ENCODE measurements around the gene SIGLEC11. TPM values are rescaled to one million over a fixed set of nuclear protein-coding genes. Genes with fewer than 3 reads are reported as not detected.

Gene SIGLEC11
- total RNA-seq, 2 donors from 2014 or later = 0.19 to 2.2 TPM

- no peaks in the 10 kb centered on the region for H3K27me3 ChIP-seq
- H3K27ac ChIP-seq = no peak overlapping the region
- H3K4me3 ChIP-seq = no peak overlapping the region
- H3K36me3 ChIP-seq = peaks cover 20% of the 10 kb centered on the region
- H3K9me3 ChIP-seq = no peaks in the 10 kb centered on the region
- no peak for TF ChIP-seq CTCF (IDR thresholded peaks at IDR 0.05)
- peaks cover 0 to 35% of the 10 kb centered on the region in 2 donors for H3K4me1 ChIP-seq
- no peak for DNase-seq (ENCODE audit: low spot score)
These were observed 36.7 kb downstream of the SIGLEC11 start for GRCh38 chr19:49924004-49924880.

- H3K36me3 ChIP-seq = peaks cover 20% of the 10 kb centered on the region
- no peak overlapping the region for H3K27ac ChIP-seq
- H3K4me3 ChIP-seq = no peak overlapping the region
- TF ChIP-seq CTCF (IDR thresholded peaks at IDR 0.05) = no peak
- no peaks in the 10 kb centered on the region for H3K9me3 ChIP-seq
- no peak for DNase-seq (ENCODE audit: low spot score)
- H3K27me3 ChIP-seq = no peaks in the 10 kb centered on the region
- peaks cover 0 to 29% of the 10 kb centered on the region in 2 donors for H3K4me1 ChIP-seq
These were observed 37.6 kb downstream of the SIGLEC11 start for GRCh38 chr19:49923055-49924003.

GRCh38 chr19:49921871-49922795, 38.8 kb downstream of the SIGLEC11 start:
- no peak for DNase-seq (ENCODE audit: low spot score)
- no peaks in the 10 kb centered on the region for H3K27me3 ChIP-seq
- H3K36me3 ChIP-seq = peaks cover 16% of the 10 kb centered on the region
- no peak for TF ChIP-seq CTCF (IDR thresholded peaks at IDR 0.05)
- H3K4me1 ChIP-seq = peaks cover 0 to 21% of the 10 kb centered on the region in 2 donors
- H3K9me3 ChIP-seq = no peaks in the 10 kb centered on the region
- H3K4me3 ChIP-seq = no peak overlapping the region
- H3K27ac ChIP-seq = no peak overlapping the region

- TF ChIP-seq CTCF (IDR thresholded peaks at IDR 0.05) = no peak
- Histone ChIP-seq H3K27ac (no peak overlapping the region), H3K4me3 (no peak overlapping the region), H3K36me3 (peaks cover 13% of the 10 kb centered on the region), H3K9me3 (no peaks in the 10 kb centered on the region), H3K27me3 (no peaks in the 10 kb centered on the region), H3K4me1 (peaks cover 0 to 18% of the 10 kb centered on the region in 2 donors)
- DNase-seq (ENCODE audit: low spot score) = no peak
These were observed 40.2 kb downstream of the SIGLEC11 start for GRCh38 chr19:49920624-49921363.

Data from right atrium auricular region (tissue), 2 donors.